Peyer's patch (tissue), 4 donors: Measurements from ENCODE around the gene BPHL.
"Not testable (repeated sequence)": the region's sequence is repeated elsewhere in the genome, so short reads cannot be mapped to it uniquely, and the experiment has no call there.

Source experiments
- POLR2A ChIP-seq, 2 donors: fragments of 450-650 bp; IDR thresholded peaks; one replicate each; pipeline ENCODE4 v1.5.1; 2017; ENCODE audit warnings: antibody characterized with exemption in 2 of 2, mild to moderate bottlenecking in 2 of 2, moderate library complexity in 2 of 2
- TF ChIP-seq, protein P1 (sequence below), 6 experiments: fragments of 450-650 bp in 4 of 6; fragments of 200-600 bp in 2 of 6; sonication (generic) in 1 of 6; IDR thresholded peaks; one replicate each; pipeline ENCODE4 v1.5.1; 2017 to 2019; ENCODE audit warnings: antibody characterized with exemption in 6 of 6, mild to moderate bottlenecking in 3 of 6, moderate library complexity in 1 of 6

DNA sequence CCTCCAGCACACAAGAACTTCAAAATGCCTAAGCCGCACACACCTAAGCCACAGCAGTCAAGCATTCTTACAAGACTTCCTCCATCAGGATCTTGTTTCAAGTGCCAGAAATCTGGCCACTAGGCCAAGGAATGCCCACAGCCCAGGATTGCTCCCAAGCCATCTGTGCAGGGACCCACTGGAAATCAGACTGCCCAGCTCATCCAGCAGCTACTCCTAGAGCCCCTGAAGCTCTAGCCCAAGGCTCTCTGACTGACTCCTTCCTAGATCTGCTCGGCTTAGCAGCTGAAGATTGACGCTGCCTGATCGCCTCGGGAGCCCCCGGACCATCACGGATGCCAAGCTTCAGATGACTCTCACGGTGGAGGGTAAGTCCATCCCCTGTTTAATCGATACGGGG lies 49.5 kb downstream of the BPHL start:
- TF ChIP-seq, protein P1, sequence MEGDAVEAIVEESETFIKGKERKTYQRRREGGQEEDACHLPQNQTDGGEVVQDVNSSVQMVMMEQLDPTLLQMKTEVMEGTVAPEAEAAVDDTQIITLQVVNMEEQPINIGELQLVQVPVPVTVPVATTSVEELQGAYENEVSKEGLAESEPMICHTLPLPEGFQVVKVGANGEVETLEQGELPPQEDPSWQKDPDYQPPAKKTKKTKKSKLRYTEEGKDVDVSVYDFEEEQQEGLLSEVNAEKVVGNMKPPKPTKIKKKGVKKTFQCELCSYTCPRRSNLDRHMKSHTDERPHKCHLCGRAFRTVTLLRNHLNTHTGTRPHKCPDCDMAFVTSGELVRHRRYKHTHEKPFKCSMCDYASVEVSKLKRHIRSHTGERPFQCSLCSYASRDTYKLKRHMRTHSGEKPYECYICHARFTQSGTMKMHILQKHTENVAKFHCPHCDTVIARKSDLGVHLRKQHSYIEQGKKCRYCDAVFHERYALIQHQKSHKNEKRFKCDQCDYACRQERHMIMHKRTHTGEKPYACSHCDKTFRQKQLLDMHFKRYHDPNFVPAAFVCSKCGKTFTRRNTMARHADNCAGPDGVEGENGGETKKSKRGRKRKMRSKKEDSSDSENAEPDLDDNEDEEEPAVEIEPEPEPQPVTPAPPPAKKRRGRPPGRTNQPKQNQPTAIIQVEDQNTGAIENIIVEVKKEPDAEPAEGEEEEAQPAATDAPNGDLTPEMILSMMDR (IDR thresholded peaks at IDR 0.05) = not testable (repeated sequence)
- TF ChIP-seq POLR2A (IDR thresholded peaks at IDR 0.05) = not testable (repeated sequence)
